Activated T-helper 2 cell treated with anti-CD3 and anti-CD28 coated beads, Interferon-gamma antibody, Interleukin-2, Interleukin-4, amounts not matched to agents 10 μg/mL and 5 μg/mL and 100 μg/mL, durations not matched to agents 14 hours and 24 hours and 36 hours (primary cell): ENCODE data around the gene PIERCE2. TPM values are rescaled to one million over a fixed set of nuclear protein-coding genes. Genes with fewer than 3 reads are reported as not detected.
"Not testable (repeated sequence)": the region's sequence is repeated elsewhere in the genome, so short reads cannot be mapped to it uniquely, and the experiment has no call there.

Experiments
- DNase-seq: peaks from one replicate; pipeline ENCODE4 v3.0.0; 2021; ENCODE audit warnings: low spot score
- H3K27ac Mint-ChIP-seq: one replicate; pipeline ENCODE4 v1.8.0; 2021; ENCODE audit warnings: mixed read lengths
- H3K27me3 Mint-ChIP-seq: one replicate; pipeline ENCODE4 v1.8.0; 2021; ENCODE audit warnings: low read depth, mixed read lengths
- H3K36me3 Mint-ChIP-seq: one replicate; pipeline ENCODE4 v1.8.0; 2021; ENCODE audit warnings: low read depth, mixed read lengths
- H3K4me1 Mint-ChIP-seq: one replicate; pipeline ENCODE4 v1.8.0; 2021; ENCODE audit warnings: low read depth, mixed read lengths
- H3K4me3 Mint-ChIP-seq: one replicate; pipeline ENCODE4 v1.8.0; 2021; ENCODE audit warnings: low read depth, mild to moderate bottlenecking, moderate library complexity, mixed read lengths
- H3K9me3 Mint-ChIP-seq: one replicate; pipeline ENCODE4 v1.8.0; 2021; ENCODE audit warnings: mixed read lengths
- intact Hi-C: fragments of 100-400 bp; cut with micrococcal nuclease; formaldehyde crosslinking; loops from one replicate; pipeline ENCODE4 v1.15.1; 2023
- total RNA-seq: library from RNA; stranded (reverse); gene quantifications from 2 replicates; pipeline ENCODE4 v1.2.3, GENCODE V29; 2022

The PIERCE2 gene
- total RNA-seq, 1 donor from 2014 or later, result not detected

GRCh38 chr15:55445936-55446335 is 37.6 kb downstream of the PIERCE2 start:
- DNase-seq, H3K4me3 Mint-ChIP-seq, intact Hi-C loops, H3K27ac Mint-ChIP-seq, H3K4me1 Mint-ChIP-seq, H3K36me3 Mint-ChIP-seq, H3K27me3 Mint-ChIP-seq, H3K9me3 Mint-ChIP-seq: not testable (repeated sequence)

- not testable (repeated sequence) for H3K36me3 Mint-ChIP-seq, H3K4me3 Mint-ChIP-seq, DNase-seq
Observed at GRCh38 chr15:55446379-55447029, 38.2 kb downstream of the PIERCE2 start.

GRCh38 chr15:55447030-55447394 is 38.7 kb downstream of the PIERCE2 start:
- H3K4me1 Mint-ChIP-seq, H3K36me3 Mint-ChIP-seq, H3K9me3 Mint-ChIP-seq, DNase-seq, H3K27me3 Mint-ChIP-seq, H3K27ac Mint-ChIP-seq, H3K4me3 Mint-ChIP-seq, intact Hi-C loops: not testable (repeated sequence)

More at GRCh38 chr15:55446379-55447029, 38.2 kb downstream of the PIERCE2 start:
- intact Hi-C loops, H3K4me1 Mint-ChIP-seq, H3K27ac Mint-ChIP-seq, H3K27me3 Mint-ChIP-seq, H3K9me3 Mint-ChIP-seq: not testable (repeated sequence)

- Mint-ChIP-seq H3K9me3 (peaks cover 12% of the 10 kb centered on the region), H3K27me3 (peaks cover 7% of the 10 kb centered on the region), H3K4me3 (no peak overlapping the region), H3K27ac (no peak overlapping the region), H3K4me1 (peaks cover 2% of the 10 kb centered on the region), H3K36me3 (no peaks in the 10 kb centered on the region)
- intact Hi-C loops, result no loop called here
- no peak for DNase-seq
Observed at GRCh38 chr15:55457401-55458022, 49.2 kb downstream of the PIERCE2 start.

- peaks cover 5% of the 10 kb centered on the region for H3K27me3 Mint-ChIP-seq
- no peaks in the 10 kb centered on the region for H3K36me3 Mint-ChIP-seq
- no peak for DNase-seq
- H3K4me3 Mint-ChIP-seq, result no peak overlapping the region
- peaks cover 12% of the 10 kb centered on the region for H3K9me3 Mint-ChIP-seq
- intact Hi-C loops, result no loop called here
- peaks cover 2% of the 10 kb centered on the region for H3K4me1 Mint-ChIP-seq
- no peak overlapping the region for H3K27ac Mint-ChIP-seq
Observed at GRCh38 chr15:55461447-55461846, 53.2 kb downstream of the PIERCE2 start.

- H3K4me1 Mint-ChIP-seq, result no peaks in the 10 kb centered on the region
- no peaks in the 10 kb centered on the region for H3K27me3 Mint-ChIP-seq
- no peaks in the 10 kb centered on the region for H3K9me3 Mint-ChIP-seq
- no peak for DNase-seq
- no peak overlapping the region for H3K27ac Mint-ChIP-seq
- H3K36me3 Mint-ChIP-seq, result no peaks in the 10 kb centered on the region
- intact Hi-C loops, result no loop called here
- no peak overlapping the region for H3K4me3 Mint-ChIP-seq
Observed at GRCh38 chr15:55468321-55468720, 60.0 kb downstream of the PIERCE2 start.

Other genes starting within 250 kb of the PIERCE2 start
- gene RSL24D1, start 211.6 kb upstream of the PIERCE2 start, total RNA-seq, result 94.0 and 97.0 TPM in 2 replicates
- 72.3 and 74.4 TPM in 2 replicates for gene RAB27A, start 118.7 kb upstream of the PIERCE2 start, total RNA-seq
- gene PIGBOS1, start 89.4 kb upstream of the PIERCE2 start, total RNA-seq, result 9.5 and 12.3 TPM in 2 replicates
- 19.7 and 21.0 TPM in 2 replicates for gene PIGB, start 89.3 kb upstream of the PIERCE2 start, total RNA-seq
- gene CCPG1, start 136 bp upstream of the PIERCE2 start, total RNA-seq, result 8.9 and 9.8 TPM in 2 replicates
- 0.41 TPM in 1 of 2 replicates, not detected in the other for gene DNAAF4, start 99.7 kb downstream of the PIERCE2 start, total RNA-seq
- 0.02 and 0.11 TPM in 2 replicates for gene PYGO1, start 179.8 kb downstream of the PIERCE2 start, total RNA-seq